Left ventricle myocardium inferior (tissue), 1 donor: Measurements from ENCODE around the gene CIDEA. TPM values are rescaled to one million over a fixed set of nuclear protein-coding genes. Genes with fewer than 3 reads are reported as not detected.

ENCODE experiments used
- DNase-seq: peaks from one replicate; pipeline ENCODE4 v3.0.0-alpha.2; 2020
- H3K27ac ChIP-seq: fragments of 200-600 bp; replicated peaks from 2 replicates; pipeline ENCODE4 v1.8.0; 2021
- H3K27me3 ChIP-seq: fragments of 200-600 bp; 2 replicates; pipeline ENCODE4 v1.8.0; 2021; ENCODE audit warnings: low read depth
- H3K36me3 ChIP-seq: fragments of 200-600 bp; 2 replicates; pipeline ENCODE4 v1.8.0; 2021
- H3K4me1 ChIP-seq: fragments of 200-600 bp; 2 replicates; pipeline ENCODE4 v1.8.0; 2021
- H3K4me3 ChIP-seq: fragments of 200-600 bp; 2 replicates; pipeline ENCODE4 v1.8.0; 2021; ENCODE audit warnings: mild to moderate bottlenecking, moderate library complexity
- H3K9me3 ChIP-seq: fragments of 200-600 bp; replicated peaks from 2 replicates; pipeline ENCODE4 v1.8.0; 2021
- intact Hi-C: fragments of 100-400 bp; cut with micrococcal nuclease; formaldehyde crosslinking; loops from one replicate; pipeline ENCODE4 v1.11.0; 2022
- total RNA-seq: library from RNA; stranded (reverse); fragmentation: NEBNext Ultra II Directional; extraction: Animal tissue kit (Norgen Biotek cat#: 25700); gene quantifications from one replicate; pipeline ENCODE4 v1.2.1, GENCODE V29; 2021
- TF ChIP-seq, protein P1 (sequence below): fragments of 200-600 bp; IDR thresholded peaks from 2 replicates; pipeline ENCODE4 v1.8.0; 2021; ENCODE audit warnings: antibody characterized with exemption, mild to moderate bottlenecking, borderline replicate concordance
- donor health status: DM: no; HTN: yes; CAD: no; lungs with severe emphysema.

The CIDEA gene
- total RNA-seq, 1 donor from 2014 or later, result 0.33 TPM

DNA sequence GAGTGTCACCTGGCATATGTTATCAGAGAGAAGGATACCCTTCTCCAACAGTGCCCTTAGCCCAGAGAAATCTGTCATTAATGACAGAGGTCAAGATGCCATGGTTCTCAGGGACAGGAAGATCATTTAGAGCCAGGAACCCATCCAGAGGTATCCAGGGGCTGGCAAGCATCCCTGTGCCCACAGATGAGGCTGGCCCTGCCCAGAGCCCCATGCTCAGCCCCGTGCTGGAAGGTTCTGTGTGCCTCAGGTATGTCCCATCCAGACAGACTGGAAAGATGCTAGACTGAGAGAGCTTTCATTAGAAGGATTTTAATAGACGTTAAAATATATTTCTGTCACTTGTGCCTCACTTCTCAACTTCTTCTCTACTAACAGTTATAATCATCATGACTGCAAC lies 45.7 kb downstream of the CIDEA start:
- DNase-seq, result no peak
- H3K27ac ChIP-seq, result no peak overlapping the region
- no peak overlapping the region for H3K4me3 ChIP-seq
- intact Hi-C loops, result no loop called here
- H3K27me3 ChIP-seq, result no peaks in the 10 kb centered on the region
- no peaks in the 10 kb centered on the region for H3K4me1 ChIP-seq
- H3K9me3 ChIP-seq, result peaks cover 6% of the 10 kb centered on the region
- TF ChIP-seq, protein P1, sequence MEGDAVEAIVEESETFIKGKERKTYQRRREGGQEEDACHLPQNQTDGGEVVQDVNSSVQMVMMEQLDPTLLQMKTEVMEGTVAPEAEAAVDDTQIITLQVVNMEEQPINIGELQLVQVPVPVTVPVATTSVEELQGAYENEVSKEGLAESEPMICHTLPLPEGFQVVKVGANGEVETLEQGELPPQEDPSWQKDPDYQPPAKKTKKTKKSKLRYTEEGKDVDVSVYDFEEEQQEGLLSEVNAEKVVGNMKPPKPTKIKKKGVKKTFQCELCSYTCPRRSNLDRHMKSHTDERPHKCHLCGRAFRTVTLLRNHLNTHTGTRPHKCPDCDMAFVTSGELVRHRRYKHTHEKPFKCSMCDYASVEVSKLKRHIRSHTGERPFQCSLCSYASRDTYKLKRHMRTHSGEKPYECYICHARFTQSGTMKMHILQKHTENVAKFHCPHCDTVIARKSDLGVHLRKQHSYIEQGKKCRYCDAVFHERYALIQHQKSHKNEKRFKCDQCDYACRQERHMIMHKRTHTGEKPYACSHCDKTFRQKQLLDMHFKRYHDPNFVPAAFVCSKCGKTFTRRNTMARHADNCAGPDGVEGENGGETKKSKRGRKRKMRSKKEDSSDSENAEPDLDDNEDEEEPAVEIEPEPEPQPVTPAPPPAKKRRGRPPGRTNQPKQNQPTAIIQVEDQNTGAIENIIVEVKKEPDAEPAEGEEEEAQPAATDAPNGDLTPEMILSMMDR, result no peak
- H3K36me3 ChIP-seq, result no peaks in the 10 kb centered on the region

DNA sequence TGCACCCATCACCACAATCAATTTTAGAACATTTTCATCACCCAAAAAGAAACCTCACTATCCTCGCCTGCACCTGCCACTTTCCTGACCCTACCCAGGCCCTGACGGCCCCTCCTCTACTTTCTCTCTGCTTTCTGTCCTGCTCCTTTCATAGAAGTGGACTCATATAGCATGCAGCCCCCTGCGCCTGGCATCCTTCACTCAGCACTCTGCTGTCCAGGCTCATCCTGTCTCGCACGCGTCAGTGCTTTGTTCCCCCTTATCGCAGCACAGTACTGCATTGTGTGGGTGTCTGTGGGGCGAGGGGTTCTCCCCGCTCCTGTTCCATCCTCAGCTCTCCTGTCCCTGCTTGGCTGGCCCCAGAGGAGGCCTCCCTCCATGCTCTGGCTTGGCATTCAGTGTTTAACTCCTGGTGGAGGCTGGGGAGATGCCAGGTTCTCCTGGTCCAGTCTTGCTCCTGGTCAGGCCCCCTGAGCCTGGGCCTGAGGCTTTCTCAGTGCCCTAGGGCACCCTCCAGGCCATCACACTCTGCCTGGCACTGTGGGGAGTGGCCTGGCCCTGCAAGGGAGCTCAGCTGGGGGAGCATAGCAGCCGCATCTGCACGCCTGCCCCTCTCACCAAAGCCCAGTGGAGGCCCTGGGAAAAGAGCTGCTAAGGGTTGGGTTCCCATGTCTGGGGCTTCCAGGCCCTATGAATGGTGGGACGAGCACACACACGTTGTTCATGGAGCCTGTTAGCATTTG lies 47.3 kb downstream of the CIDEA start:
- TF ChIP-seq, protein P1, result no peak
- Histone ChIP-seq H3K4me1 (peaks cover 2% of the 10 kb centered on the region), H3K9me3 (peaks cover 6% of the 10 kb centered on the region), H3K36me3 (no peaks in the 10 kb centered on the region), H3K4me3 (no peak overlapping the region), H3K27ac (no peak overlapping the region), H3K27me3 (no peaks in the 10 kb centered on the region)
- DNase-seq, result no peak
- intact Hi-C loops, result no loop called here

DNA sequence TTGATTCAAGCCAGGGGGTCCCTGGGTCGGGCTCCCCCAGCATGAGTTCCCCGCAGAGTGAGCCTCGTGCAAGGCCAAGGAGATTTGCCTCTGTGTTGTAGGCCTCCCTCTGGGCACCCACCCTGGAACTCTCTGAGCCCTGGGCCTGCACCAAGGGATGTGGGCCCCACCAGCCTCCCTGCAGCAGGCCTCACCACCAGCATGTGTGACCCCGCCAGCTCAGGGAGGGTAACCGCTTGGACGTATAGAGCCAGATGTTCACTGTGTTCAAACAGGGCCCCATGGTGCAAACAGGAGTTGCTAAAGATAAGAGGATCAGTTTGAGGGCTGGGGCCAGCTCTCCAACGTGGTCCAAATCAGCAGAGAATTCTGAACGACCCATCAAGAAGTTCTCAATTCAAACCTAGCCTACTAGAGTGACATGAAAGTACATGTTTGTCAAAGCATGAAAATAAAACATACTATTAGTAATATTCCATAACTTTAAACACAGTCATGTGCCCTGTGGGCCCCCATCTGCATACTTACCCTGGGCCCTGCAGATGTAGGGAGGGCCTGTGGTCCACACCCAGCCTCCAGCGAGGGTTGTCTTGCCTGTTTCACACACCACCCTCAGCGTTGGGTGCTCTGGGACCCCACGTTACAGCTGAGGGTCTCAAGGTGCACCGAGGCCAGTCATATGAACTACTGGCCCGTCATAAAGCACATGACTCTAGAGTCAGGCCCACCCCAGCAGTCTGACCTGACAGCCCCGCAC lies 48.4 kb downstream of the CIDEA start:
- Histone ChIP-seq H3K27ac (no peak overlapping the region), H3K4me1 (peaks cover 13% of the 10 kb centered on the region), H3K27me3 (no peaks in the 10 kb centered on the region), H3K36me3 (no peaks in the 10 kb centered on the region), H3K4me3 (no peak overlapping the region), H3K9me3 (peaks cover 6% of the 10 kb centered on the region)
- TF ChIP-seq, protein P1, result no peak
- intact Hi-C loops, result no loop called here
- no peak for DNase-seq

DNA sequence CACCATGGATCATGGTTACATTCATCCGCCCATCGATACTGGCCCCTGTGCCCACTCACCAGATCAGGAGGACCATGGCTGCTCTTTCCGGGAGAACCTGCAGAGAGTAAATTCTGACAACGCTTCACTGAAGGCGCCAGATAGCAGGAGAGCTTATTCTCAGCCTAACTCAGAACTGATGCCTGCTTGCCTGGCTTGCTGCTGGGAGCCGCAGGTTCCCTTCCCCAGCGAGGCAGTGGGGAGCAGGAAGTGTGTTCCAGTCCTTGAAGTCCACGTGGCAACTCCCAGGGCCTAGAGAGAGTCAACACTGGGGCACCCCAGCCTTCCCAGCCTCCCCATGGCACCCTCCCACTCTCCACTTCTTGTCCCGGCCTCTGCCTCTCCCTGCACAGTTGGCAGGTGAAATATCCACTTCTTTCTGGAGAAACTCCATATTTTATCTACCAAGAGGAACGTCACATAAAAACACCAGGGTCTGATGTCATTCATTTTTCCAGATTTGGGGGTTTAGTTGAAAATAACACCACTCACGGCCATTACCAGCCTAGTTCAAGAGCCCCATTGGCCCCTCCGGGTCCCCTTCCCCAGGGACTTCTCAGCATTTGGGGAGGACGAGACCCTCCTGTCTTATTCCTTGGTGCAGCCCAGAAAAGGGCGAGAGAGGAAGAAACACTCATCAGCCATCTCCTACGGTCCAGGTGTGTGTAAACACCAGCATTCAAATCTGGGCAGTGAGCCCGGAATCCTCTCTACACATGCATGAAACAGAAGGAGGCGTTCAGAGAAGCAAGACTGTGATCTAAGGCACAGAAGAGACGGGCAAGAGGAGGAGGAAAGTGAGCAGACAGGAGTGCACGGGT lies 50.4 kb downstream of the CIDEA start:
- TF ChIP-seq, protein P1, result no peak
- no peak for DNase-seq
- H3K27me3 ChIP-seq, result no peaks in the 10 kb centered on the region
- no peak overlapping the region for H3K4me3 ChIP-seq
- H3K9me3 ChIP-seq, result no peaks in the 10 kb centered on the region
- peaks cover 29% of the 10 kb centered on the region for H3K4me1 ChIP-seq
- no peaks in the 10 kb centered on the region for H3K36me3 ChIP-seq
- intact Hi-C loops, result no loop called here
- H3K27ac ChIP-seq, result no peak overlapping the region

DNA sequence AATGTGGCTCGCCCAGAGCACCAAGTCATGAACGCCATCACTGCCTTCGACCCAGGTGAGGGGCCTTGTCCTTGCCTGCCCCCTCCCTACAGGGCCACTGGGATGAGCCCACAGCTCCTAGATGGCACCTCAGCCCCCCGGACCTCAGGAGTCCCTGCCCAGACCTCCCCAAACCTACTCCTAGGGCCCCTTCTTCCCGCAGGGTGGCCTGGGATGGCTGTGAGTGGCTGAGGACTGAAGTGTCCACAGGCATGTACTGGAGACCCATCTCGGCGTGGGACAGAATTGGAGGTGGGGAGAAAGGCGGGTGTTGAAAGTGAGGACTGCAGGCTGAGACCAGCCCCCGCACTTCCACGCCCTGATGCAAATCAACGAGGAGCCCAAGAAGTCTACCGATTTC lies 51.0 kb downstream of the CIDEA start:
- H3K27ac ChIP-seq, result no peak overlapping the region

More for the DNA sequence above, 51.0 kb downstream of the CIDEA start:
- intact Hi-C loops, result no loop called here
- Histone ChIP-seq H3K27me3 (no peaks in the 10 kb centered on the region), H3K4me1 (peaks cover 36% of the 10 kb centered on the region), H3K9me3 (no peaks in the 10 kb centered on the region), H3K36me3 (peaks cover 4% of the 10 kb centered on the region), H3K4me3 (no peak overlapping the region)
- no peak for DNase-seq
- TF ChIP-seq, protein P1, result no peak
